Keratinocyte (primary cell): ENCODE data around the gene MKX. TPM values are rescaled to one million over a fixed set of nuclear protein-coding genes. Genes with fewer than 3 reads are reported as not detected.

Source experiments
- DNase-seq: peaks from one replicate; pipeline ENCODE4 v3.0.0-alpha.2; 2011; ENCODE audit warnings: low read depth, missing footprints, low spot score
- FAIRE-seq: peaks from 2 replicates; lab custom pipeline; 2011; peaks lifted over from hg19 to GRCh38; lab: Jason Lieb, UNC
- H2AFZ ChIP-seq: 2 replicates; pipeline ENCODE4 v1.6.0; 2012; ENCODE audit warnings: low read length, control low read depth, inconsistent platforms; ENCODE audit not compliant: control insufficient read depth
- H3K27ac ChIP-seq: 2 replicates; pipeline ENCODE4 v1.5.1; 2011; ENCODE audit warnings: low read length; ENCODE audit not compliant: control insufficient read depth, insufficient read depth
- H3K27me3 ChIP-seq: 3 replicates; pipeline ENCODE4 v1.6.0; 2011; ENCODE audit warnings: low read length; ENCODE audit not compliant: control insufficient read depth, insufficient read depth; ENCODE audit errors: extremely low read depth
- H3K36me3 ChIP-seq, 2 experiments: 2 replicates in 1 of 2; 3 replicates in 1 of 2; pipeline ENCODE4 v1.5.1; 2011; ENCODE audit warnings: low read length in 2 of 2, mild to moderate bottlenecking in 1 of 2; ENCODE audit not compliant: control insufficient read depth in 2 of 2, insufficient read depth in 2 of 2; ENCODE audit errors: extremely low read depth in 1 of 2
- H3K4me1 ChIP-seq: 3 replicates; pipeline ENCODE4 v1.5.1; 2011; ENCODE audit warnings: low read length; ENCODE audit not compliant: control insufficient read depth, insufficient read depth; ENCODE audit errors: extremely low read depth
- H3K4me2 ChIP-seq: 3 replicates; pipeline ENCODE4 v1.6.0; 2011; ENCODE audit warnings: low read depth, low read length; ENCODE audit not compliant: control insufficient read depth, insufficient read depth; ENCODE audit errors: extremely low read depth
- H3K4me3 ChIP-seq, 3 experiments: fragments of 200-600 bp in 1 of 3; sonication (generic) in 1 of 3; 2 replicates in 2 of 3; 3 replicates in 1 of 3; pipeline ENCODE4 v1.5.1; 2011 to 2016; ENCODE audit warnings: low read length in 3 of 3, mild to moderate bottlenecking in 3 of 3, control low read depth in 2 of 3, inconsistent platforms in 1 of 3, low read depth in 1 of 3, mixed read lengths in 1 of 3, mixed run types in 1 of 3, moderate library complexity in 1 of 3; ENCODE audit not compliant: control insufficient read depth in 2 of 3, insufficient read depth in 2 of 3; ENCODE audit errors: extremely low read depth in 1 of 3
- H3K79me2 ChIP-seq: 2 replicates; pipeline ENCODE4 v1.6.0; 2012; ENCODE audit warnings: low read length; ENCODE audit not compliant: control insufficient read depth, insufficient read depth
- H3K9ac ChIP-seq: 3 replicates; pipeline ENCODE4 v1.6.0; 2011; ENCODE audit warnings: low read length; ENCODE audit not compliant: control insufficient read depth, insufficient read depth; ENCODE audit errors: extremely low read depth
- H3K9me1 ChIP-seq: 3 replicates; pipeline ENCODE4 v1.6.0; 2011; ENCODE audit warnings: low read length; ENCODE audit not compliant: control insufficient read depth, insufficient read depth; ENCODE audit errors: extremely low read depth
- H3K9me3 ChIP-seq: 2 replicates; pipeline ENCODE4 v1.5.1; 2012; ENCODE audit warnings: low read depth, low read length; ENCODE audit not compliant: control insufficient read depth
- H4K20me1 ChIP-seq: 3 replicates; pipeline ENCODE4 v1.6.0; 2011; ENCODE audit warnings: low read length; ENCODE audit not compliant: control insufficient read depth, insufficient read depth; ENCODE audit errors: extremely low read depth
- CTCF ChIP-seq, 3 experiments: IDR thresholded peaks in 1 of 3; conservative IDR thresholded peaks in 1 of 3; optimal IDR thresholded peaks in 1 of 3; 2 replicates in 2 of 3; 3 replicates in 1 of 3; pipeline versions ENCODE3 to v1.5.1; 2011; ENCODE audit warnings: low read length in 3 of 3, mild to moderate bottlenecking in 3 of 3, moderate library complexity in 2 of 3, control low read depth in 1 of 3, inconsistent platforms in 1 of 3; ENCODE audit not compliant: insufficient read depth in 2 of 3; ENCODE audit errors: extremely low read depth in 1 of 3
- EZH2 ChIP-seq: IDR thresholded peaks from one replicate; pipeline ENCODE4 v1.6.1; 2012; ENCODE audit warnings: inconsistent platforms, mild to moderate bottlenecking, low read length, moderate library complexity
- dilution Hi-C: fragments of 300-500 bp; cut with MboI; formaldehyde crosslinking; loops from one replicate; pipeline ENCODE4 v1.7.0; 2020; ENCODE audit warnings: low sequenced_read_pairs; ENCODE audit not compliant: extremely low pct_ligation_motif_present
- polyA plus RNA-seq, 5 experiments: library from polyadenylated mRNA; depleted of rRNA in 3 of 5; stranded (reverse) in 3 of 5; stranded (forward) in 1 of 5; unstranded in 1 of 5; fragments of >200 nt; gene quantifications; 1 replicate in 1 of 5; 2 replicates in 3 of 5; 3 replicates in 1 of 5; pipeline versions ENCODE4 v1.2.1 to v1.2.3, GENCODE V29; 2011 to 2012; ENCODE audit warnings: missing spikeins in 2 of 5, low read depth in 1 of 5, low replicate concordance in 1 of 5

The MKX gene
- polyA plus RNA-seq, 1 donor (not counting 4 experiments of a cell fraction or from before 2014, with no cell fraction given): 0.04 TPM

- FAIRE-seq (no peak), DNase-seq (no peak)
- Histone ChIP-seq H2AFZ (no peak overlapping the region), H4K20me1 (no peaks in the 10 kb centered on the region), H3K4me1 (no peaks in the 10 kb centered on the region), H3K4me2 (no peak overlapping the region), H3K27me3 (no peaks in the 10 kb centered on the region), H3K9me1 (no peaks in the 10 kb centered on the region), H3K36me3 (no peaks in the 10 kb centered on the region), H3K4me3 (no peak overlapping the region), H3K9me3 (no peaks in the 10 kb centered on the region), H3K9ac (no peak overlapping the region), H3K79me2 (no peaks in the 10 kb centered on the region), H3K27ac (no peak overlapping the region)
- dilution Hi-C loops: no loop called here
- TF ChIP-seq CTCF (optimal IDR thresholded peaks at IDR 0.05 in 1 of 3, IDR thresholded peaks at IDR 0.05 in 1 of 3, conservative IDR thresholded peaks at IDR 0.05 in 1 of 3; ENCODE audit: extremely low read depth in 1 of 3, insufficient read depth in 2 of 3, low read length in 3 of 3) (no peak), EZH2 (no peak)
Measured at GRCh38 chr10:27713941-27714340, 31.7 kb downstream of the MKX start.

GRCh38 chr10:27710014-27710413 is 35.6 kb downstream of the MKX start:
- no peaks in the 10 kb centered on the region for H3K27me3 ChIP-seq
- H3K9me1 ChIP-seq: no peaks in the 10 kb centered on the region
- FAIRE-seq (no peak), DNase-seq (no peak)
- no peaks in the 10 kb centered on the region for H3K4me1 ChIP-seq
- H3K4me2 ChIP-seq: no peak overlapping the region
- no peak for TF ChIP-seq EZH2
- no peak for TF ChIP-seq CTCF (optimal IDR thresholded peaks at IDR 0.05 in 1 of 3, IDR thresholded peaks at IDR 0.05 in 1 of 3, conservative IDR thresholded peaks at IDR 0.05 in 1 of 3; ENCODE audit: extremely low read depth in 1 of 3, insufficient read depth in 2 of 3, low read length in 3 of 3)
- H3K9ac ChIP-seq: no peak overlapping the region
- no peak overlapping the region for H3K27ac ChIP-seq
- H3K4me3 ChIP-seq: no peak overlapping the region
- no peaks in the 10 kb centered on the region for H3K9me3 ChIP-seq
- dilution Hi-C loops: no loop called here
- no peak overlapping the region for H2AFZ ChIP-seq
- H4K20me1 ChIP-seq: no peaks in the 10 kb centered on the region
- no peaks in the 10 kb centered on the region for H3K36me3 ChIP-seq
- H3K79me2 ChIP-seq: no peaks in the 10 kb centered on the region
